HG03378 (cell line): Measurements from ENCODE around the gene THAP12.

ENCODE experiments used
- ATAC-seq: cut with Tn5 transposase; IDR thresholded peaks from one replicate; pipeline ENCODE4 v1.9.1; 2021; ENCODE audit warnings: mild to moderate bottlenecking, moderate library complexity; ENCODE audit not compliant: unreplicated experiment

Gene THAP12

DNA sequence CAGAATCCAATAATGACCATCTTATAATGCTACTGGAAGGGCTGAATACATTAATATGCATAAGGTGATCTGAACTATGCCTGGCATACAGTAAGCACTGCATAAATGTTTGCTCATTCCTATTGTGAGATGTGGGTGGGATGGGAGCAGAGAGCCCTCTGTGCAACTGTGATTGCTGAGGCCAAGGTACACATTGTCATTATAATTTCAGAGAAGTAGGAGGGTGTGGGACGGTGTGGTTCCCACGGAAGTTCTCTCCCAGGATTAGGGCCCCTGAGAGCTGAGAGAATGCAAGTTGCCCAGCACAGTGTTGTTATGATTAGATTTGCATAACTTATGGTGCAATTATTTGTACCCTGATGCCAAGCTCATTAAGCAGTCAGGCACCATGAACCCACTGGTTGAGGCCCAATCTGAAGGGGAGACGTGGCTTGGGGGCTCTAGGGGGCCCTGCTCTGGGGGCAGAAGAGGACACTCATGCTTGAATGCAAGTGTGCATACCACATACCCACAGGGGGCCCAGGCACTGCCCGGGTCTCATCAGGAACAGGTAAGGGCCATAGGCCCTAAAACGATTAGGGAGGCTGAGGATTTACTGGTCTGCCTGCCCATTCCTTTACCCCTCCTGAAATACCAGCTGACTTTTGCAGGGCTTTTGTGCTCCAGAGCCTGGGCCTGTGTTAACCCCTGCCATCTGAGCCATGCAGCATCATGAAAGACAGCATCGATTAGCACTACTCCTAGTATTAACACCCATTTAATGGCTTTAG lies 72.8 kb downstream of the THAP12 start:
- ATAC-seq = no peak

DNA sequence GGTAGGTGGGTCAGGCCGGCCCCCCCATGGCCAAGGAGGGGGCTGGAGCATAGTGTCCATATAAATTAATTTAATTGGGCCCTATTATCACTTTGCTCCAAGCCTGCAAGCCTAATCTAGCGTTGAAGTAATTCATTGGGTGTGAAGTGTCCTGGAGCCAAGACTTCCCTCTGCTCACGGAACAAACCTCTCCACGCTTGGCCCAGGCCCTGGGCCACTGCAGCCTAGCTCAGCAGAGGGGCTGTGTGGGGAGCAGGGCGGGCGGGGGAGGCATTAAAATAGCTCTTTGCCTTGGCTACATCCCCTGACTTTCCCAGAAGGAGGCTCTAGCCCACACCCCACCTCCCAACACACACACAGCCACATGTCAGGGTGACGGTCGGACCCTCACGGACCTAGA lies 73.5 kb downstream of the THAP12 start:
- no peak for ATAC-seq

DNA sequence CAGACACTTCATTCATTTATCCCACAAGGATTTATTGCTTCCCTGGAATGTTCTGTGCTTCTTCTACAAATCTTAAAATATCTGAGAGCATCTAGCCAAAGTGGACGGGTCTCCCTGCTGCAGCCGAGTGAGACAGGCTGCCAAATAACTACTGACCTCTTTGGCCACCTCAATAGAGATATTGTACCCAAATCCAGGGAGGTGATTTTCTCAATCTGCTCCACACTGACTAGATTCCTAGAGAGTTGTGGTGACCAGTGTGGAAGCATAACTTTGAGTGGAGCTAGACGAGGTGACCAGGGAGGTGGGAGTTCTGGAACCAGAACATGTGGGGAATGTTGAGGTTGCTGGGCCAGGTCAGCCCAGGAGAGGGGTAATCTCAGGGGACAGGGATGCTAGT lies 77.5 kb downstream of the THAP12 start:
- ATAC-seq = no peak

- ATAC-seq = no peak
Observed at GRCh38 chr11:76302996-76303395, 77.9 kb downstream of the THAP12 start.
